Measurements from ENCODE around the gene GNMT.

Gene GNMT

DNA sequence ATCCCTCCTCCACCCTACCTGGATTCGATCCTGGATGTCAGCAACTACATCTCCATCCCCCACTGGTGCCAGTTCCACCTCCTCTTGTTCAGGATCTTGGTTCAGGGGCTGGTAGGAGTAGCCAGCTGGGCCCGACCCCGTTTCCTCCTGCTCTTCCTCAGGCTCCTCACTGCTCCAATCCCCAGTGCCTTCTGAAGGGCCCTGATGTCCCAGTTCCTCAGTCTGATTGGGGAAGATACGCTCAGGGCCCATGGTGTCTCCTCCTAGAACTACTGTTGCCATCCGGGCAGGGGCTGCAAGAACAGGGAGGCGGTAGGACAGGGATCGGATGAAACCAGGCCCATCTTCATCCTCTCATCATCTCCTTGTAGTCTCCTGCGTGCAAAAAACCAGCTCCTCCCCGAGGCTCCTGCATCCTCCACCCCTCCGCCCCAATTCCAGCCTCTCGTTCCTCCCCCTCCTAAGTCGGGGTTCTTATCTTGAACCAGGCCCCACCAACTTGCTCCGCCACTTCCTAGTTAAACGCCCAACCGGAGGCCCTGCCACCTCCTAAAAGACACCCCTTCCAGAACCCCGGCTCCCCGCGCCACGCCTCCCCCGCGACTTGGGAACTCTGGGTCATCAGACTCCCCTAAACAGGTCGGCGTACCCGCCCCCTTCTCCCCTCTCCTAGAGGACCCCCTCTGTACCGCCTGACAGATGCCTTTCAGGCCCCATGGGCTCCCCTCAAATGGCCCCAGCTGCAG, 52.7 kb downstream of the GNMT start:
- DNase-seq (ENCODE audit: low spot score): peak; percentile 9

All from kidney tubule cell (primary cell).